Vagina (tissue), 2 donors: ENCODE measurements around the gene RLN3.

Experiments
- CTCF ChIP-seq, 3 experiments: fragments of 450-650 bp in 2 of 3; fragments of 200-600 bp in 1 of 3; sonication (generic) in 1 of 3; IDR thresholded peaks; one replicate each; pipeline ENCODE4 v1.5.1; 2017 to 2019; ENCODE audit warnings: antibody characterized with exemption in 3 of 3, mild to moderate bottlenecking in 2 of 3, moderate library complexity in 2 of 3
- POLR2A ChIP-seq, 2 donors: fragments of 450-650 bp; IDR thresholded peaks; one replicate each; pipeline ENCODE4 v1.6.1; 2017; ENCODE audit warnings: antibody characterized with exemption in 2 of 2, mild to moderate bottlenecking in 2 of 2, moderate library complexity in 2 of 2
- POLR2AphosphoS5 ChIP-seq, 2 donors: sonication (generic); formaldehyde crosslinking; IDR thresholded peaks; one replicate each; pipeline ENCODE4 v1.9.0; 2017; ENCODE audit warnings: antibody characterized with exemption in 2 of 2, mild to moderate bottlenecking in 2 of 2, low read depth in 1 of 2; ENCODE audit not compliant: insufficient read depth in 1 of 2

DNA sequence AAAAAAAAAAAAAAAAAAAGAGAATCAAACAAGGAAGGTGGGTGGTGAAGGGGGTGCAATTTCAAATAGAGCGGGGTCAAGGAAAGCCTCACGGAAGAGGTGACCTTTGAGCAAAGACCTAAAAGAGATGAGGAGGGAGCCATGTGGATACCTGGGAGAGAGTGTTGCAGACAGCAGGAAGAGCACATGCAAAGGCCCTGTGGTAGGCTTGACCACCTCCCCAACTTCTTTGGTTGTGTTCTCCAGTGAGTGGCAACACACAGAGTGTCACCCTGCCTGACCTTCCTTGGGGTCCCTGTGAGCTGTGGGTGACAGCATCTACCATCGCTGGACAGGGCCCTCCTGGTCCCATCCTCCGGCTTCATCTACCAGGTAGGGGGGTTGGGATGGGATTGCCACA lies 22.6 kb downstream of the RLN3 start:
- TF ChIP-seq POLR2AphosphoS5 (IDR thresholded peaks at IDR 0.05; ENCODE audit: insufficient read depth in 1 of 2, low read depth in 1 of 2): no peak
- TF ChIP-seq CTCF (IDR thresholded peaks at IDR 0.05): no peak
- no peak for TF ChIP-seq POLR2A (IDR thresholded peaks at IDR 0.05)
